HepG2 (cell line): Measurements from ENCODE around the gene ZC3H15. TPM values are rescaled to one million over a fixed set of nuclear protein-coding genes. Genes with fewer than 3 reads are reported as not detected.

Source experiments
- HMGXB4 ChIP-seq, 2 experiments: sonication (generic) in 1 of 2; formaldehyde crosslinking in 1 of 2; IDR thresholded peaks; 2 replicates each; pipeline versions ENCODE4 v1.4.0 to v1.6.1; 2018 to 2020; ENCODE audit warnings: missing genetic modification reagents in 2 of 2, borderline replicate concordance in 1 of 2, low read depth in 1 of 2, mild to moderate bottlenecking in 1 of 2, missing biosample characterization in 1 of 2
- MAX ChIP-seq: IDR thresholded peaks from 2 replicates; pipeline ENCODE4 v1.6.1; 2012; ENCODE audit warnings: inconsistent platforms
- MIER2 ChIP-seq: IDR thresholded peaks from 2 replicates; pipeline ENCODE4 v1.6.1; 2016; ENCODE audit warnings: missing biosample characterization, missing genetic modification reagents
- NCOR1 ChIP-seq: fragments of 200-600 bp; sonication (generic); IDR thresholded peaks from 2 replicates; pipeline ENCODE4 v1.7.0; 2017; ENCODE audit warnings: antibody characterized with exemption, low read length, borderline replicate concordance
- NR2F2 ChIP-seq: IDR thresholded peaks from 2 replicates; pipeline ENCODE4 v1.6.1; 2012; ENCODE audit warnings: low read depth, inconsistent platforms, borderline replicate concordance
- RXRA ChIP-seq: sonication (generic); formaldehyde crosslinking; IDR thresholded peaks from 2 replicates; pipeline ENCODE4 v1.5.1; 2020; ENCODE audit warnings: missing genetic modification reagents
- SETDB1 ChIP-seq: sonication (generic); formaldehyde crosslinking; IDR thresholded peaks from 2 replicates; pipeline ENCODE4 v1.5.1; 2020; ENCODE audit warnings: missing genetic modification reagents, mild to moderate bottlenecking, borderline replicate concordance
- SOX13 ChIP-seq, 3 experiments: fragments of 450-650 bp in 1 of 3; sonication (generic) in 1 of 3; formaldehyde crosslinking in 1 of 3; IDR thresholded peaks in 2 of 3; conservative IDR thresholded peaks in 1 of 3; 2 replicates each; pipeline versions ENCODE4 v1.5.0 to v1.6.1; 2016 to 2020; ENCODE audit warnings: antibody characterized with exemption in 1 of 3, mild to moderate bottlenecking in 1 of 3, missing compliant biosample characterization in 1 of 3, missing genetic modification reagents in 1 of 3, moderate library complexity in 1 of 3
- YEATS2 ChIP-seq: sonication (generic); formaldehyde crosslinking; IDR thresholded peaks from 2 replicates; pipeline ENCODE4 v1.4.0; 2020; ENCODE audit warnings: missing genetic modification reagents, borderline replicate concordance
- ZC3H4 ChIP-seq: sonication (generic); formaldehyde crosslinking; IDR thresholded peaks from 2 replicates; pipeline ENCODE4 v1.4.0; 2020; ENCODE audit warnings: missing genetic modification reagents, borderline replicate concordance
- ZFYVE20 ChIP-seq: sonication (generic); formaldehyde crosslinking; IDR thresholded peaks from 2 replicates; pipeline ENCODE4 v1.8.0; 2023; ENCODE audit warnings: low read depth, mild to moderate bottlenecking, moderate library complexity, missing genetic modification reagents, borderline replicate concordance
- ZMAT5 ChIP-seq: sonication (generic); formaldehyde crosslinking; IDR thresholded peaks from 2 replicates; pipeline ENCODE4 v1.5.0; 2020; ENCODE audit warnings: mild to moderate bottlenecking, low read depth, missing genetic modification reagents, borderline replicate concordance
- ZNF138 ChIP-seq: sonication (generic); formaldehyde crosslinking; IDR thresholded peaks from 2 replicates; pipeline ENCODE4 v1.5.0; 2020; ENCODE audit warnings: mild to moderate bottlenecking, low read depth, missing genetic modification reagents
- ZNF24 ChIP-seq: fragments of 450-650 bp; IDR thresholded peaks from 2 replicates; pipeline ENCODE4 v1.6.1; 2017; ENCODE audit warnings: antibody characterized with exemption, mild to moderate bottlenecking
- ZNF280B ChIP-seq: sonication (generic); formaldehyde crosslinking; IDR thresholded peaks from 2 replicates; pipeline ENCODE4 v1.5.0; 2020; ENCODE audit warnings: missing genetic modification reagents, mild to moderate bottlenecking, borderline replicate concordance
- ZNF552 ChIP-seq: sonication (generic); formaldehyde crosslinking; IDR thresholded peaks from 2 replicates; pipeline ENCODE4 v1.9.0; 2022; ENCODE audit warnings: missing genetic modification reagents, mild to moderate bottlenecking, borderline replicate concordance
- ZNF564 ChIP-seq: sonication (generic); formaldehyde crosslinking; IDR thresholded peaks from 2 replicates; pipeline ENCODE4 v1.8.1; 2023; ENCODE audit warnings: mild to moderate bottlenecking, missing genetic modification reagents
- ZNF576 ChIP-seq: sonication (generic); formaldehyde crosslinking; IDR thresholded peaks from 2 replicates; pipeline ENCODE4 v1.4.0; 2020; ENCODE audit warnings: mild to moderate bottlenecking, missing genetic modification reagents
- ZNF644 ChIP-seq: IDR thresholded peaks from 2 replicates; pipeline ENCODE4 v1.6.1; 2016; ENCODE audit warnings: low read depth
- ZNF782 ChIP-seq: sonication (generic); formaldehyde crosslinking; IDR thresholded peaks from 2 replicates; pipeline ENCODE4 v1.4.0; 2020; ENCODE audit warnings: missing genetic modification reagents, mild to moderate bottlenecking, borderline replicate concordance
- ZNF883 ChIP-seq: sonication (generic); formaldehyde crosslinking; IDR thresholded peaks from 2 replicates; pipeline ENCODE4 v1.5.1; 2020; ENCODE audit warnings: mild to moderate bottlenecking, missing genetic modification reagents; ENCODE audit errors: not compliant biosample characterization
- ZSCAN29 ChIP-seq: sonication (generic); formaldehyde crosslinking; conservative IDR thresholded peaks from 2 replicates; pipeline ENCODE4 v1.4.0; 2020; ENCODE audit warnings: mild to moderate bottlenecking, missing genetic modification reagents
- polyA plus RNA-seq, 8 experiments: library from polyadenylated mRNA; depleted of rRNA in 3 of 8; stranded (reverse) in 7 of 8; unstranded in 1 of 8; fragments of >200 nt; fragmentation: Illumina TruSeq in 4 of 8; extraction: Trizol in 4 of 8; gene quantifications; 2 replicates each; pipeline versions ENCODE4 v1.2.1 to v1.2.3, GENCODE V29; 2011 to 2016; ENCODE audit warnings: low read depth in 4 of 8, missing spikeins in 1 of 8, mixed read lengths in 1 of 8; ENCODE audit not compliant: insufficient read depth in 1 of 8
- total RNA-seq, 5 experiments: library from RNA; depleted of rRNA; stranded (reverse); fragments of >200 nt; fragmentation: Illumina TruSeq; extraction: Trizol; gene quantifications; 2 replicates each; pipeline ENCODE4 v1.2.3, GENCODE V29; 2016; ENCODE audit warnings: low read depth in 1 of 5

Gene ZC3H15
- total and polyA plus RNA-seq, 2 of the 13 experiments (the other 11 are each of a cell fraction or from before 2014, with no cell fraction given), result 84.6 to 168 TPM

GRCh38 chr2:186485871-186486650, at the start of gene ZC3H15 (continued):
- no peak for TF ChIP-seq ZC3H4 (CRISPR knock-in tag)
- peak; percentile 86; the same call in 1 of the 2 replicates for TF ChIP-seq ZNF280B (CRISPR knock-in tag)
- peak; percentile 24; the same call in 1 of the 2 replicates for TF ChIP-seq MIER2 (CRISPR knock-in tag)
- TF ChIP-seq MAX, result peak; percentile 97
- peak; percentile 97 for TF ChIP-seq YEATS2
- TF ChIP-seq ZNF24, result 0 out of 2 replicates have a peak, but pooled peaks have one; percentile 12
- TF ChIP-seq NCOR1, result 0 out of 2 replicates have a peak, but pooled peaks have one; percentile 40
- peak; percentile 81 for TF ChIP-seq RXRA (CRISPR knock-in tag)
- TF ChIP-seq ZNF576 (CRISPR knock-in tag), result no peak
- peak; percentile 90 to 95 for TF ChIP-seq HMGXB4 (CRISPR knock-in tag; IDR thresholded peaks at IDR 0.05; ENCODE audit: borderline replicate concordance in 1 of 2, low read depth in 1 of 2)
- no peak for TF ChIP-seq SETDB1 (CRISPR knock-in tag)
- peak; percentile 39 for TF ChIP-seq ZNF883 (CRISPR knock-in tag)
- peak; percentile 51; the same call in 1 of the 2 replicates for TF ChIP-seq NR2F2
- peak; percentile 71; the same call in 1 of the 2 replicates for TF ChIP-seq ZSCAN29 (CRISPR knock-in tag)
- TF ChIP-seq ZMAT5, result no peak
- no peak; the same call in 1 of the 2 replicates for TF ChIP-seq ZNF782
- peak; percentile 80 for TF ChIP-seq ZNF564 (CRISPR knock-in tag)
- peak; percentile 33; the same call in 1 of the 2 replicates for TF ChIP-seq SOX13 (IDR thresholded peaks at IDR 0.05)
- peak; percentile 53 to 88; a peak in 2 of 4 replicates for TF ChIP-seq SOX13 (CRISPR knock-in tag; conservative IDR thresholded peaks at IDR 0.05 in 1 of 2, IDR thresholded peaks at IDR 0.05 in 1 of 2)
- no peak; the same call in 1 of the 2 replicates for TF ChIP-seq ZNF552 (CRISPR knock-in tag)
- TF ChIP-seq ZNF138 (CRISPR knock-in tag), result no peak
- TF ChIP-seq ZNF644 (CRISPR knock-in tag), result peak; percentile 54
- no peak for TF ChIP-seq ZFYVE20 (CRISPR knock-in tag)
